Right renal pelvis (tissue), 4 donors: ENCODE data around the gene ARGLU1. TPM values are rescaled to one million over a fixed set of nuclear protein-coding genes. Genes with fewer than 3 reads are reported as not detected.

ENCODE experiments used
- DNase-seq, 4 donors: peaks; one replicate each; pipeline ENCODE4 v3.0.0-alpha.2; 2013; ENCODE audit warnings: low read depth in 4 of 4, low spot score in 3 of 4, missing footprints in 1 of 4
- polyA plus RNA-seq, 4 donors: library from polyadenylated mRNA; unstranded; fragments of 120-200 nt; gene quantifications; one replicate each; pipeline ENCODE4 v1.2.1, GENCODE V29; 2013; ENCODE audit not compliant: insufficient read length in 4 of 4

ARGLU1 gene
- polyA plus RNA-seq, 4 donors, result 291 to 325 (median 311) TPM

DNA sequence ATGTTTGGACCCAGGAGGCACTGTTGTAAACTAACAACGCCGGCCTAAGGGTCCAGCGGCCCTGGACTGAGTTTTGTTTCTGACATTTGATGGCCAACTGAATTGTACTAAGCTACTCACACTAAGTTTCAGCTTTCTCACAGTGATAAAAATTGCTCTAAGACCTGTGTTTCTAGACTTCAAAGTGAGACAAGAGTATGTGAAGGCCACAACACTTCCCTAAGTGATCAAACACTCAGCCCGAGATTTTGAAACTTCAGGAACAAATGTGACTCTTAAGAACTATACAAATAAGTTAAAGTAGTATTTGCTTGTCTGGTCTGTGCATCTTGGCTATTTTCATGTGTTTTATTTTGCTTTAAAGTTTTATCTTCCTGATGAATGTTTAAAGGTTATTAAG lies 62.6 kb downstream of the ARGLU1 start:
- no peak for DNase-seq

DNA sequence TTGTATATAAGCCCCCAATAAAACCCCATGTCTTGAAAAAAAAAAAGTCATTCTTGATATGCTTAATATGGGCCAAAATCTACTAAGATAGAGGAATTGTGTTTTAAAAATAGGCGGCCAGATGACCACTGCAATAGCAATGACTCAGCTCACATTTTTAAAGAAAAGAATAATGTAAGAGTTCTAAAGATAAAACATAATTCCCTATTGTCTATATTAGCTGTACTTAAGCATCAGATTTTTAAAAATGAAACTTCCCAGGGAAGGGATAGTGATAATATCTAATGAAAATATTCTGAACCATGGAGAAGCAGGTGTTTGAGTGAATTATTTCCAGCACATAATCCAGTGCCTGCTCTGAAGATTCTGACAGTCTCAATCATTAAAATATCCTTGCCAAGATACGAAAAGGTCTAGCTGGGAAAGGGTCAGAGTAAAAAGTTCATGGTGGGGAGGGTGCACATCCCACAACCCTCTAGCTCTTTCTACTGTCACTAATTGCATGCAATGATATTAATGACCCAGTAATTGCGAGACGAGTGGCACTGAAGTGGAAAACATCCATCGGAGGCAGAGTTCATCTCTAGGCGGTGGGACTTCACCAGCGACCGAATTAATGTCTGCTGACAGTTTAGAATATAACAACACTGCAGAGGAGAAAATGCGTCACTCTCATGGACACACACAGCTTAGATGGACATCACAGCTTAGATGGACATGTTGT lies 64.0 kb downstream of the ARGLU1 start:
- DNase-seq, result no peak

DNA sequence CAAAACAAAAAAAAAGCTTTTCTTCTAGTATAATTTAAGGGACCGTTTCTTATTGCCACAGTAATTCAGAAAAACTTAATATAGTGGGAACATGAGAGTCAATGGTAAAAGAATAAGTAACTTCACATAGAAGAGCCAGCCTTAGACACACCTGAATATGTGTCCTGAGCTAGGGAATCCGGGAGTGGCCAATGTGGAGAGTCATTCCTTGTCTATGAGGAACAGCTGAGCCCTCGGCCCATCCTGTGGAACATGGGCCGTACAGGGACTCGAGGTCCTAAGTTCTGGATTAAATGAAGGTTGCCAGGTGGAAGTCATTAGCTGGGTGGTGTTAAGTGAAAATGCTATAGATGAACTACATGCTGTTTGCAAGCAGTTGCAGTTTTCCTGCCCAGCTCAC lies 64.7 kb downstream of the ARGLU1 start:
- no peak for DNase-seq

DNA sequence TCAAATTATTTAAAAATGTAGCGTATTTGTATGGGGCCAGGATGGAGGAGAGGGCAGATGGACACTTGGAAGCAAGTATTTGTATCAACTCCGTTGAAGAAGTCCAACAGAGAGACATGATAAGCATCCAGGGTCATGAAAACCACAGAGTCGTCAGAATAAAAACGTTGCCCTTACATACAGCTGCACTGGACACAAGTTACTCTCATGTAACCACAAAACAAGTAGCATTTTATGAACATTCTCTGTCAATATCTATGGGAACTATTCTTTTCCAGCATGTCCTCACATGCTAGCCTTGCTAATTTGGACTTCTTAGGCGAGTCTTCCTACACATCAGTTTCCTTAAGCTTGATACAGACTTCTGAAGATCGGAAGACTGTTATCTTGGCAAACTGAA lies 67.5 kb downstream of the ARGLU1 start:
- DNase-seq, result no peak

DNA sequence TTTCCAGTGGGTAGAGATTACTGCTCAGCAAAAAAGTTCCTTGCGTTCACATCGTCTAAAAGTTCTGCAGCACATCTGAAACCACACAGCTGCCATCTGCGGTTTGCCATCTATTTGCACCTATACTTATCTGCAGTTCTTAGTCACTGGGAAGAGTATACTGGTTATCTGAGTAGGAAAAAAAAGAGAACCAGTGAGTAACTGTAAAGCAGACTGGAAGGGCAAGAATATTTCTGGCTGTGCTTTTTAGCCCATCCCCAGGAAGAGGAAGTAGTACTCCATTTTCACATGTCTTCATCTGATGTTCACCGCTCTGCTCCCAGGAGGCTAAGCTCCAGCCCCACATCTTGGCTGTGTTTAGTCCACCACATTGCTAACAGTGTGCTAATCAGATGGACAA lies 68.0 kb downstream of the ARGLU1 start:
- DNase-seq, result no peak

DNA sequence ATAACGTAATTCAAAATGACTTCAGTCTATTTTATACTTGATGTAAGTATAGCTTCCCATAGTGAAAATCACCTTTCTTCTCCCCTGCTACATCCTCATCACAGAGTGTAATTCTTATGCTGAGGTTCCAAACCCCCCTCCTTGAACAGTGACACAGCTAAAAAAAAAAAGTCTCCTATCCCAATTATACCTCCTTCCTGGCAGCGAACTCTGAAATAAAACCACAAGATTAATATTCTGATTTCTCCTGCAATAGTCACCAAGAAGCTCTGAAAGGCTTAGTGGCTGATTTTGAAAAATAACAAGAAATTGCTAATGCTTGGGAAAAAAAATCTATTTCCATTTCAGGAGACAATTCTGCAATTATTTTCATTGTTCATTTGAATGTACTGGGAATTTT lies 68.8 kb downstream of the ARGLU1 start:
- DNase-seq, result no peak

DNA sequence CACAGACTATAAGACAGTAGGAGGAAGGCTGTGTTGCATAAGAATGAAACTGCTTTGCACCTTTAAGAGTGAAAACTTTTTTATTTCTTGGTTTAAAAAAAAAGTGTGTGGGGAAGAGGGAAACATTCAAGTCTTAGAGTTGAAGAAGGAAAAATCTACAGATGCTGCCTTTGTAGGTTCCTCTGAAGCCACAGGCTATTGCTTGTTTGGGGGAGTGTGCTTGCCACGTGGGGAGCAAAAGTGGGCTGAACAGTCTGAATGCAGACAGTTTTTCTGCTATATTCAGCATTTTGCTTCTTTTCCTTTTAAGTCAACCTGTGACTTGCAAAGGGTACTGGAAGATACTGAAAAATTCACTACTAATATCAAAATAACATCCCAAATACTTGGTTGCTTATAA lies 69.4 kb downstream of the ARGLU1 start:
- DNase-seq, result no peak

DNA sequence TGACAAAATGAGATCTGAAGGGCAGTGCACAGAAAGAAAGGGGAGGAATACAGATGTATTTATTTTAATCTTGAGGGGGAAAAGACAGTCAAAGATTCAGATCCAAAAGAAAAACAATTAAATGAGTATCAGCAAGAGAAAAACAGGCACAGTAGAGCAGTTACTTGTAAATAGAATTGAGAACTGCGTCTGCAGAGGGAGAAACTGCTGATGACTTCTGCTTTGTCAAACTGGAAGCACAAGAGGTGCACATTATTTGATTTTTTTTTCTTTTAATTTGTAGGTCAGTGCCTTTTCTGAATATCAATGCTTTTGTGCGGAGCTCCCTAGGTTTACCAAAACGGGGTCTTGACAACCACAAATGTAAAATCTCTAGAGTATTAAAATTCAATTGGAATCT lies 69.8 kb downstream of the ARGLU1 start:
- DNase-seq, result no peak

DNA sequence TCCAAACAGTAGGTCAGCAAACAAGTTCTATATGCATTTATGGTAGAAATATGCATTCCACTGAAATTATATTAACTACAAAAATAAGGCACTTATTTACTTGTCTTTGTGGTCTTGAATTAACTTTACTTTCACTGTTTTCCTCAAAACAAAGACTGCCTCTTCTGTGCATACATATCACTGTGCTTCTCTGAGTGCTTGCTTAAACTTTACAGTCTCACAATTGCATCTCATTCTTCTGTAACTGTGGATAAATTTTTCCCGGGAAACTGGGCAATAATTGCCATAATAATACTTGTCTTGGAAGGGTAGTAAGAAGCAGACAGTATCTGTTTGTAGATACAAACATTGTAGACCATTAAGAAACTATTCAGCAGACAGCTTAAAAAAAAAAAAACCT lies 70.9 kb downstream of the ARGLU1 start:
- DNase-seq, result no peak

DNA sequence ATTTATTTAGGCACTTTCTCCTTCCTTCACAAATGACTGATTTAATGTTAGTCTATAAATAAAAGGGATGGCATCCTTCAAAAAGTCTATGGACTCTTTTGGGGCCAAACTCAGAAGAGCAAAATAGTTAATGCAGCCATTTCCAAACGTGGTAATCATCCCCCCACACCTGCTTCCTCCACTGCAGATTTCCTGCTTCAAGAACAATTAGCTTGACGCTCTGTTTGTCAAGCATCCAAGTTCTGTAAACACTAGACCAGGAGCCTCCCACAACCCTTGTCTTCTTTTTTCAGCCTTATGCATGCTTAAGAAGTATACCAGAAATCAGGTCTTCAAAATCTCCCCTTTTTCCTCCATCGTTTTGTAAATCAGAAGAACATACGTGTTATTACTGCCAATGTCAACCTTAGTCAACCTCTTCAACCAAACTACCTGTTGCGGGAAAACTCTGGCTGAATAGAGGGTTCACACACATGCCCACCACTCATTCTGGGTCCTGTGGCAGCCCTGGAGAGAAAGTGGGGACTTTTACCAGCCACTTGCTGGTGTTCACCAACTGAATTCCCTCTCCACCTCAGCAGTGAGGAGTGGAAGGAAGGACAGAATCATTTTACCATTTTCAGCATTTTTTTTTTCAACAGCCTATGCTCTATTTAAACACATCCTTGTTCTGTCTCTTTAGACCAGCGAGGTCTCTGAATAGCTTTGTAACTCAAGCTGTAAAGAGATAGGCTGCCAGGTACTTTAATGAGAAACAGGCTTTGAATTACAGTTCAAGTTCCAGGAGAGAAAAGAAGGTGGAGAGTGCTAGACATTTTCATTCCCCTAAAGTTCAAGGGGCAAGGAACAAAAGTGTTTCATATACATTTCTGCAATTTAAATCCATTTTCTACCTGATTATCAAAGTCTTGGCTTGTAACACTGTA lies 71.6 kb downstream of the ARGLU1 start:
- DNase-seq, result no peak

DNA sequence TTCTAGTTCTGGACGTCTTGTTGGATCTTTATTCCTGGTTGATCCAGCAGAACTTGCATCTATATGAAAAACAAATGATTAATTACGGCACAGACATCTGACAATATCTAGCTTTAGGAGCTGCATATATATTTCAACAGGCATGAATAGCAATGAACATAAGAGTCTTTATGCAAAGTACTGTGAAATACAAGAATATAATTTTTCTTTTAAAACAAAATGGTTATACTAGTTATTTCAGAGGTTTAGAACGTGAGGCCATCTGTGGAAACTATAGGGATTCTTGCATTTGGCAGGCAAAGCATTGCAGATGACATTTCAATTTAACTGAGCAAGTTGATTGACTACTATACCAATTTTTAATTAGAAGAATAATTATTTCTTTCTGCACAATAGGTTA lies 73.0 kb downstream of the ARGLU1 start:
- DNase-seq, result no peak

DNA sequence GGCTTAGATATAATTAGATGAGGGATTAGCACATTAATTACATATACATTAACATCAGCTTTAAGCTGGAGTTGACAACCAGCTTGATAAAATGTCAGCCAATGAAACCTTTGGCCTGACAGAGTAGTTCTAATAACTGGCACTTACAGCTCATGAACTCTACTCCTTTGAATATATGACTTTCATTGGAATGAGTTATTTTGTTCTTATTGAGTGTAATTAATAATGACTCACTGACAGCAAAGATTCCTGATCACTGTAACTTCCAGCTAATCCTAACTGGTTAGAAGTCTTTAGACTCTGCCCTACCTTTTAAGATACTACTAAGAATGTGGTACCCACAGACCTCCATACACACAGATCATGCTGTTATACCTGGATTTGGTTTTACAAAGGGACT lies 73.4 kb downstream of the ARGLU1 start:
- DNase-seq, result no peak

DNA sequence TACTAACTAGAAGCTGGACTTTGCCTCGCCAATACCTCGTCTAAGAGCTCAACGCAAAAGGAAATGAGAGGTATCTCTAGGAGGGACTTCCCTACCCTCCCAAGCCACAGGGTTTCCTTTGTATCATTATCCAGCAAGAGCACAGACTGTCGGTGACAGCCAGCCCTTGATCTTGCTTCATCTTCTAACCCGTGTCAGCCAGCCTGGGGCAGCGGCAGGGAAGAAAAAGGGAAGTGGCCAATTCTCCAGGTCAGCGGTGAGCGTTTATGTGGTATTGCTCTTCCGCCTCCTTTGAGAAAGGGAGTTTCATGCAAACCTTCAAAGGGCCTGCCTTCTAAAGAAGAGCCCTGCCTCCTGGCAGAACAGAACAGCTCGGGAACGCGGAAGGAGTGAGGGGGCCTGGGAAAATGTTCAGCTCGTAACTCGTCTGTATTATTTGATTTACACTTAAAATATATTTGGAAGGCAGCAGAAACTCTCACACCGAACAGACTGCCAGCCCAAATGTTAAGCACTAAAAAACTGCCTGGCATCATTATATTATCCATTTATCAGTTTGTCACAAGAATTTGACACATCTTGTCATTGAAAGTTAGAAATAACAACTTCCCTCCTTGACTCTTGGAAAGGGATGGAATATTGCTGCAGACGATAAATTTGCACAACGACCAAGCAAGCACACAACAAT lies 74.3 kb downstream of the ARGLU1 start:
- no peak for DNase-seq

DNA sequence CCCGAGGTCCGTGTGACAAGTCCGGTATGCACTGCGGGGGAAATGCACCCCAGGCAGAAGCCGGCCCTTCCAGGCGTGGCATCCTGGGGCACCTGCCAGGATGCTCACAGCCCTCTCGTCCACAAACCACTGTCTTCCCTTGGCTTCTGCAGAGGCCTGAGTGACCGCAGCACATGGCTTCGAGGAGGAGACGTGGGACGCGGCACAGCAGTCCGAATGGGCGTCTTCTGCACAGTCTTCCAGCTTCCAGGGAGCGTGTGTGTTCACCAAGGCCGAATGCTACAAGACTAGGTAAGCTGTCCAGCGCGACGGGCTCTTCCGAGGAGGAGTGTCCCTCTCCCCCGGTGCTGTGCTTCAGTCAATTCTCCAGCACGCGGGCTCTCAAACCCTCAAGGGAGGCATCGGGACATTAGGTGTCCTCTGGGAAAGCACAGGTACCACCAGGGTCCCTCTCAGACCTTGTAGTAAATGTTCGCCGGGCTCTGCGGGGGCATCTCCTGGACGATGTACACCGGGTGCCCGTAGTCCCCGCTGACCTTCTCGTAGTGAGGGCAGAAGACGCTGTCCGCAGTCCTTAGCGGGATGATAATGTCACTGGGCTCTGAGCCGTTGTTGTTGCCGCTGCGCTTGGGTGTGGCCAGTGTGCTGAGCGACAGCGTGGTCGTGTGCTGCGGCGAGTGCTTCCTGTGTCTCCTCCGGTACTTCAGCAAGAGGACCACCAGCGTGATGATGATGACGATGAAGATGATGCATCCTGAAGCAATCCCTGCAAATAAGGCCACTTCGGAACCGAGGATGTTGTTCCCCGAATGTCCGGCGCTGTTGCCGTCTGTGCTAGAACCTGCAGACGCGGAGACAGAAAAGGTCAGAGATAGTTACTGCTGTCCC lies 75.1 kb downstream of the ARGLU1 start:
- DNase-seq, result no peak

DNA sequence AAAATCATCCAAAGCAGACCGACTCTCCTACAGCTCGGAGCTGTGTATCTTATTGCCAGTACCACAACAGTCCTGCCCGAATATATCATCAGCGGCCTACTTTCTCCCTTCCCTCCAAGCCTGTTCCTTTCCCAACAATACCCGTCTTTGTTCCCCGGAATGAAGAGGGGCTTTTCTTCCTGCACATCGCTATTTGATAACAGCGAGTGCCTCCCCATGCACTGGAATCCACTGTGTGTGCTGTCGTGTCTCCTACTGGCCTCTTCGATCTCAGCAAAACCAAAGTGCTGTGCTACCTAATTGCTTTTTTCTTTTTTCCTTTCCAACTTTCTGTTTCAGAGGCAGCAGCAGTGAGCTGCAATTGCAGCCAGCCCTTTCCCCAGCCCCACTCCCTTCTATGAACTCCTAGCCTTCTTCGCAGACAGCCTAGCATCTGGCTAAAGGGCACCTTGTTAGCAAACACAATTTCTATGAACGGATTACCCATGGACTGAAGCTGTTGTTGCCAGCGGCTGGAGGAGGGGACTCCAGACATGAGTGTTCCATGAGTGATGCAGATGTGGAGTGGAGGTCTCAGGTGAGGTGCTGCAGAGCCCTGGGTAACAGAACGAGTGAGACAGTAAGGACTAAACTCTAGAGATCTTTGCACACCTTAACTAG lies 75.9 kb downstream of the ARGLU1 start:
- DNase-seq, result no peak

Other genes starting within 250 kb of the ARGLU1 start
- gene EFNB2, start 32.5 kb downstream of the ARGLU1 start, polyA plus RNA-seq, result 100 to 1,000 TPM; 140 to 159 (median 147) TPM